Ishikawa (cell line): ENCODE data around the gene SH3PXD2A.

Experiments
- EP300 ChIP-seq: IDR thresholded peaks from 2 replicates; pipeline ENCODE4 v1.6.1; 2012; ENCODE audit warnings: borderline replicate concordance
- RAD21 ChIP-seq: IDR thresholded peaks from 2 replicates; pipeline ENCODE4 v1.6.1; 2012; ENCODE audit warnings: low read depth
- TAF1 ChIP-seq: IDR thresholded peaks from 2 replicates; pipeline ENCODE4 v1.6.1; 2012; ENCODE audit warnings: low read depth, mild to moderate bottlenecking
- TCF12 ChIP-seq: IDR thresholded peaks from 2 replicates; pipeline ENCODE4 v1.6.1; 2012; ENCODE audit warnings: low read depth
- TF ChIP-seq, protein P1 (sequence below): IDR thresholded peaks from 2 replicates; pipeline ENCODE4 v1.6.1; 2012

GRCh38 chr10:103748020-103748419 is 107.4 kb downstream of the SH3PXD2A start:
- TF ChIP-seq EP300 (no peak), TCF12 (no peak), RAD21 (no peak), TAF1 (no peak)
- TF ChIP-seq, protein P1, sequence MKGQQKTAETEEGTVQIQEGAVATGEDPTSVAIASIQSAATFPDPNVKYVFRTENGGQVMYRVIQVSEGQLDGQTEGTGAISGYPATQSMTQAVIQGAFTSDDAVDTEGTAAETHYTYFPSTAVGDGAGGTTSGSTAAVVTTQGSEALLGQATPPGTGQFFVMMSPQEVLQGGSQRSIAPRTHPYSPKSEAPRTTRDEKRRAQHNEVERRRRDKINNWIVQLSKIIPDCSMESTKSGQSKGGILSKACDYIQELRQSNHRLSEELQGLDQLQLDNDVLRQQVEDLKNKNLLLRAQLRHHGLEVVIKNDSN, result no peak
